Kidney epithelial cell (primary cell): ENCODE results near the gene CNOT6. TPM values are rescaled to one million over a fixed set of nuclear protein-coding genes. Genes with fewer than 3 reads are reported as not detected.

Source experiments
- DNase-seq: peaks from one replicate; pipeline ENCODE4 v3.0.0-alpha.2; 2010; ENCODE audit warnings: low read depth
- H3K27me3 ChIP-seq: 2 replicates; pipeline ENCODE4 v1.6.0; 2011; ENCODE audit warnings: low read length; ENCODE audit not compliant: control insufficient read depth, insufficient read depth
- H3K36me3 ChIP-seq: 2 replicates; pipeline ENCODE4 v1.5.1; 2011; ENCODE audit warnings: low read length; ENCODE audit not compliant: control insufficient read depth, insufficient read depth
- H3K4me3 ChIP-seq: 2 replicates; pipeline ENCODE4 v1.5.1; 2011; ENCODE audit warnings: low read depth, mild to moderate bottlenecking, control low read depth, low read length
- CTCF ChIP-seq: IDR thresholded peaks from 2 replicates; pipeline ENCODE4 v1.5.1; 2011; ENCODE audit warnings: mild to moderate bottlenecking, moderate library complexity, low read length, control low read depth, inconsistent platforms; ENCODE audit not compliant: insufficient read depth, poor library complexity, severe bottlenecking
- total RNA-seq: library from RNA; depleted of rRNA; stranded (reverse); fragments of >200 nt; gene quantifications from 2 replicates; pipeline ENCODE4 v1.2.3, GENCODE V29; 2015

The CNOT6 gene
- total RNA-seq, 1 donor from 2014 or later = 31.1 TPM

DNA sequence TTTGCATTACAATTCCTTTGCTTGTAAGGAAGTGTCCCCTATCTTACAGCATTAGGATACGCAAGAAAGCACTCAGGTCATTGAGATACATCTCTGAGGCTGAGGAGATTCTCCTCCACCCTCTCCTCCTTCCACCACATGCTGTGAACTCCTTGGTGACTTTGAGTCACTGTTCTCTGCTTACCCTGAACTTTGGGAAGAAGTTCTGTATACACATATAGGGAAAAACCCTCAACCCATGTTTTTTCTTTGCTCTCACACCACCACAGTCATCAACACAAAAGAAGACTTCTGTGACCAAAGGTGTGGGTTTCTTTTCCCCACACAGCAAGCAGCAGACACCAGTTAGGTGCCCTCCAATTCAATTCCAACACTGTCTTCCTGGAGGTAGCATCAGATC, 38.1 kb downstream of the CNOT6 start:
- no peak for DNase-seq
- Histone ChIP-seq H3K27me3 (no peaks in the 10 kb centered on the region), H3K36me3 (no peaks in the 10 kb centered on the region), H3K4me3 (no peak overlapping the region)
- no peak for TF ChIP-seq CTCF

- no peak overlapping the region for H3K4me3 ChIP-seq
- no peaks in the 10 kb centered on the region for H3K27me3 ChIP-seq
- no peak for DNase-seq
- no peaks in the 10 kb centered on the region for H3K36me3 ChIP-seq
- TF ChIP-seq CTCF = no peak
These were observed 39.7 kb downstream of the CNOT6 start for GRCh38 chr5:180533845-180534244.

GRCh38 chr5:180535573-180535972, 41.4 kb downstream of the CNOT6 start:
- no peak overlapping the region for H3K4me3 ChIP-seq
- no peaks in the 10 kb centered on the region for H3K27me3 ChIP-seq
- H3K36me3 ChIP-seq = no peaks in the 10 kb centered on the region
- no peak for TF ChIP-seq CTCF
- DNase-seq = no peak

- Histone ChIP-seq H3K4me3 (no peak overlapping the region), H3K27me3 (no peaks in the 10 kb centered on the region), H3K36me3 (no peaks in the 10 kb centered on the region)
- no peak for DNase-seq
- no peak for TF ChIP-seq CTCF
These were observed 46.0 kb downstream of the CNOT6 start for GRCh38 chr5:180540050-180540694.

- DNase-seq = no peak
- Histone ChIP-seq H3K36me3 (no peaks in the 10 kb centered on the region), H3K27me3 (no peaks in the 10 kb centered on the region), H3K4me3 (no peak overlapping the region)
- TF ChIP-seq CTCF = no peak
These were observed 47.5 kb downstream of the CNOT6 start for GRCh38 chr5:180541710-180542109.

GRCh38 chr5:180545248-180545647, 51.1 kb downstream of the CNOT6 start:
- Histone ChIP-seq H3K4me3 (no peak overlapping the region), H3K36me3 (no peaks in the 10 kb centered on the region), H3K27me3 (no peaks in the 10 kb centered on the region)
- no peak for TF ChIP-seq CTCF
- no peak for DNase-seq
